ENCODE results near the gene HAVCR2.

Gene HAVCR2

DNA sequence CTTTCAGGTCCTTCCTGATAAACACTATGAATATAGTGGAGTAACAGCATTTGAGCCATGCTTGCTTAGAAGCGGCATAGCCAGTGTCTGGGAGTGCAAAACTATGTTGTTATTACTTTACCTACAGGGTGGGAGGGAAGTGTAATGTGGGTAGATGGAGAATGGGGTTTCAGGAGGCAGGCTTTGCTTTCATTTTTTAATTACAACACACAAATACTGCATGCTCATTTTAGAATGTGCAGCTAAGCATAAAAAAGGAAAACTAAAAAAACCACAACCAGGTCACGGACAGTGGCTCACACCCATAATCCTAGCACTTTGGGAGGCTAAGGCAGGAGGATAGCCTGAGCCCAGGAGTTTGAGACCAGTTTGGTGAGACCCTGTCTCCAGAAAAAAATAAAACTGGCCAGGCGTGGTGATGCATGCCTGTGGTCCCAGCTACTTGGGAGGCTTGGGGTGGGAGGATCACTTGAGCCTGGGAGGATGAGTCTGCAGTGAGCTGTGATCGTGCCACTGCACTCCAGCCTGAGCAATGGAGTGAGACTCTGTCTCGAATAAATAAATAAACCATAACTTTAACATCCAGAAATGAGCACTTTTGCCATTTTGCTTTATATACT lies 70.2 kb downstream of the HAVCR2 start:
- no peak for DNase-seq
